Choroid plexus epithelial cell (primary cell): ENCODE data around the gene TRPM7.

Experiments used
- DNase-seq: peaks from one replicate; pipeline ENCODE4 v3.0.0-alpha.2; 2010; ENCODE audit warnings: low read depth
- H3K4me3 ChIP-seq: 2 replicates; pipeline ENCODE4 v1.5.1; 2011; ENCODE audit warnings: low read depth, mild to moderate bottlenecking, control low read depth, low read length, moderate library complexity
- TF ChIP-seq, protein P1 (sequence below): conservative IDR thresholded peaks from 2 replicates; pipeline ENCODE4 v1.5.1; 2011; ENCODE audit warnings: low read depth, mild to moderate bottlenecking, control low read depth, inconsistent platforms, low read length, moderate library complexity

The TRPM7 gene

GRCh38 chr15:50544368-50544767 is 142.2 kb downstream of the TRPM7 start:
- DNase-seq, result no peak
- H3K4me3 ChIP-seq, result no peak overlapping the region
- TF ChIP-seq, protein P1, sequence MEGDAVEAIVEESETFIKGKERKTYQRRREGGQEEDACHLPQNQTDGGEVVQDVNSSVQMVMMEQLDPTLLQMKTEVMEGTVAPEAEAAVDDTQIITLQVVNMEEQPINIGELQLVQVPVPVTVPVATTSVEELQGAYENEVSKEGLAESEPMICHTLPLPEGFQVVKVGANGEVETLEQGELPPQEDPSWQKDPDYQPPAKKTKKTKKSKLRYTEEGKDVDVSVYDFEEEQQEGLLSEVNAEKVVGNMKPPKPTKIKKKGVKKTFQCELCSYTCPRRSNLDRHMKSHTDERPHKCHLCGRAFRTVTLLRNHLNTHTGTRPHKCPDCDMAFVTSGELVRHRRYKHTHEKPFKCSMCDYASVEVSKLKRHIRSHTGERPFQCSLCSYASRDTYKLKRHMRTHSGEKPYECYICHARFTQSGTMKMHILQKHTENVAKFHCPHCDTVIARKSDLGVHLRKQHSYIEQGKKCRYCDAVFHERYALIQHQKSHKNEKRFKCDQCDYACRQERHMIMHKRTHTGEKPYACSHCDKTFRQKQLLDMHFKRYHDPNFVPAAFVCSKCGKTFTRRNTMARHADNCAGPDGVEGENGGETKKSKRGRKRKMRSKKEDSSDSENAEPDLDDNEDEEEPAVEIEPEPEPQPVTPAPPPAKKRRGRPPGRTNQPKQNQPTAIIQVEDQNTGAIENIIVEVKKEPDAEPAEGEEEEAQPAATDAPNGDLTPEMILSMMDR, result no peak

GRCh38 chr15:50543556-50543955 is 143.0 kb downstream of the TRPM7 start:
- no peak overlapping the region for H3K4me3 ChIP-seq
- TF ChIP-seq, protein P1, result no peak
- peak; percentile 30 for DNase-seq

DNA sequence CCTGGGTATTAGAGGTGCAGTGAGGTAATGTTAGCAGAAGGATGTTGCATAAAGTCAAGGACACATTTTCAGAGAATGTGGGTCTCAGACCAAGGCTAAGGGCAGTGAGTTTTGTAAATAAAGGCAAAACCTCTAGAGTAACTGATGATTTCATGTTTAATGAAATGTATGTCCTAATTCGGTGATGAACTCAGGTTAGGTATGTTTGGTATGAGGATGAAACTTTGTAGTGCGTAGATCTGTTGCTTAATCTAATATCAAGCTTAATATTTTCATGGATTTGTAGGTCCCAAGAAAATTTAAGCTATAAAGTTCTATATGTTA is 143.7 kb downstream of the TRPM7 start:
- DNase-seq, result peak; percentile 85
- H3K4me3 ChIP-seq, result no peak overlapping the region
- TF ChIP-seq, protein P1, result no peak

DNA sequence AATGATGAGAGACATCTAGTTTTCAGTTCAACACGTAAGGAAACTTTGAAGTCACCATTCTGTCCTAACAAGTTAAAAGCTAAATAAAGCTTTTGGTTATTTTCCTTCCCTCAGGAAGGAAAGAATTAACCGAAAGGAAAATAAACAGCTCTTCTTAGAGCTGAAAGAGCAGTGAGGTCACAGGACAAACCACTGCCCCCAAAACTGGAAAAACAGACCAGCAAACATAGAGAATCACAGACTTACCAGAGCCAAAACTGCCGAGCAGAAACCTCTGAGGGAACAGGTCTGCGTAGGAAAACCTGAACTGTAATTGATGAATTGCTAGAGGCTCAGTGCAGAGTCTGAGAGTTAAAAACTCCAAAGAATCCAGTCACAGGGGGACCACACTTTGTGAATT is 154.8 kb downstream of the TRPM7 start:
- DNase-seq, result peak; percentile 48
- TF ChIP-seq, protein P1, result no peak
- peak overlapping the region; percentile 8 for H3K4me3 ChIP-seq

DNA sequence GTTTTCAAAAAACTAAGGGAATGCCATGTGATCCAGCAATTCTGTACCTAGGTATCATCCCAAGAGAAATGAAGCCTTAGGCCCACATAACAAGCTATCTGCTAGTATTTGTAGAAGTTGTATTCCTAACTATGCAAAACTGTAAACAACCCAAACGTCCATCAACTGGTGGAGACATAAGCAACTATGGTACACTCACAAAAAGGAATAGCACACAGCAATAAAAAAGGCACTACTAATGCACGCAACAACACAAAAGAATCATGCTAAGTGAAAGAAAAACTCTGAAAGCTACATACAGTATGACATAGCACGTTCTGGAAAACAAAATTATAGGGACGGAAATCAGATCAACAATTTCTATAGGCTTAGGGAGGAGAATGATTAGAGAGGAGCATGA is 155.4 kb downstream of the TRPM7 start:
- no peak overlapping the region for H3K4me3 ChIP-seq
- no peak for DNase-seq
- TF ChIP-seq, protein P1, result no peak

DNA sequence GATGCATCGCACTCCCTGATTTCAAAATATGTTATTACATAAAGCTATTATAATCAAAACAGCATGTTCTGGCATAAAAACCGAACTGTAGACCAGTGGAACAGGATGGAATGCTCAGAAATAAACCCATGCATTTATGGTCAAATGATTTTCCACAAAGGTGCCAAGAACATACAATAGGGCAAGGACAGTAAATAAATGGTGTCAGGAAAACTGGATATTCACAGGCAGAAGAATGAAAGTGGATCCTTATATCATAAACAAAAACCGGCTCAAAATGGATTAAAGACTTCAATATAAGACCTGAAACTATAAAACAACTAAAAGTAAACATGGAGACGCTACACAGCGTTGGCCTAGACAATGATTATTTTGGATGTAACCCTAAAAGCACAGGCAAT is 162.7 kb downstream of the TRPM7 start:
- TF ChIP-seq, protein P1, result no peak
- no peak for DNase-seq
- no peak overlapping the region for H3K4me3 ChIP-seq

DNA sequence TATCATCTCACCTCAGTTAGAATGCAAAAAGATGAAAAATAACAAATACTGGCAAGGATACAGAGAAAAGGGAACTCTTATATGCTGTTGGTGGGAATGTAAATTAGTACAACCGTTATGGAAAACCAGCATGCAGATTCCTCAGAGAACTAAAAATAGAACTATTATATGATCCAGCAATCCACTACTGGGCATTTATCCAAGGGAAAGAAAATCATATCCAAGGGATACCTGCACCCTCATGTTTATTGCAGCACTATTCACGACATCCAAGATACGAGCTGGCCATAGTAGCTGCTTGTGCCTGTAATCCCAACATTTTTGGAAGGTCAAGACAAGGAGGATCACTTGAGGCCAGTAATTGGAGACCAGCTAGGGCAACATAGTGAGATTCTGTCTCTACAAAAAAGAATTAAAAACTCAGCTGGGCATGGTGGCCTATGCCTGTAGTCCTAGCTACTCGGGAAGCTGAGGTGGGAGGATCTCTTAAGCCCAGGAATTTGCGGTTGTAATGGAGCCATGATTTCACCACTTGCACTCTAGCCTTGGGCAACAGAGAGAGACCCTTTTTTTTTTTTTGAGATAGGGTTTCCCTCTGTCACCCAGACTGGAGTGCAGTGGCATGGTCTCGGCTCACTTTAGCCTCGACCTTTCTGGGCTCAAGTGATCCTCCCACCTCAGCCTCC is 166.7 kb downstream of the TRPM7 start:
- no peak overlapping the region for H3K4me3 ChIP-seq
- TF ChIP-seq, protein P1, result no peak
- DNase-seq, result no peak
